Measurements from ENCODE around the gene ADA.

- TF ChIP-seq GABPA (IDR thresholded peaks at IDR 0.05; ENCODE audit: low read depth) (no peak), CTCF (IDR thresholded peaks at IDR 0.05) (no peak), MEF2A (IDR thresholded peaks at IDR 0.05; ENCODE audit: borderline replicate concordance, low read depth) (no peak), POLR2AphosphoS5 (IDR thresholded peaks at IDR 0.05; ENCODE audit: low read depth, low read length) (no peak), EP300 (IDR thresholded peaks at IDR 0.05; ENCODE audit: borderline replicate concordance in 1 of 2, low read depth in 1 of 2, low read length in 1 of 2) (no peak), YY1 (IDR thresholded peaks at IDR 0.05; ENCODE audit: low read depth) (no peak), TCF12 (IDR thresholded peaks at IDR 0.05) (no peak), TEAD4 (IDR thresholded peaks at IDR 0.05; ENCODE audit: borderline replicate concordance, insufficient read depth) (no peak), RAD21 (IDR thresholded peaks at IDR 0.05; ENCODE audit: low read length) (no peak)
Observed at GRCh38 chr20:44622501-44623270, 28.8 kb downstream of the ADA start.

Measured in SK-N-SH (cell line).